Measurements from ENCODE around the gene SNRNP48. TPM values are rescaled to one million over a fixed set of nuclear protein-coding genes. Genes with fewer than 3 reads are reported as not detected.

The SNRNP48 gene
- total RNA-seq, 1 experiment from 2014 or later: 17.6 TPM

GRCh38 chr6:7578931-7579330 is 11.1 kb upstream of the SNRNP48 start (continued):
- TF ChIP-seq STAT6 (CRISPR knock-in tag; conservative IDR thresholded peaks at IDR 0.05; ENCODE audit: low read depth) (no peak), TEAD4 (CRISPR knock-in tag; IDR thresholded peaks at IDR 0.05) (no peak), ZNF416 (CRISPR knock-in tag; IDR thresholded peaks at IDR 0.05) (no peak), NFE2L1 (CRISPR knock-in tag; IDR thresholded peaks at IDR 0.05) (no peak), KAT7 (CRISPR knock-in tag; IDR thresholded peaks at IDR 0.05; ENCODE audit: borderline replicate concordance) (no peak), AFF4 (CRISPR knock-in tag; IDR thresholded peaks at IDR 0.05; ENCODE audit: borderline replicate concordance) (no peak)

- Mint-ChIP-seq H3K36me3 (peaks cover 52% of the 10 kb centered on the region), H3K4me3 (no peak overlapping the region)
- CTCF ChIA-PET: interaction anchor here (1.6 kb wide), 1 partner anchor 155 kb away, joined by 7 read pairs; no protein-coding TSS in a partner anchor
- TF ChIP-seq ELF4 (CRISPR knock-in tag; IDR thresholded peaks at IDR 0.05; ENCODE audit: low read depth) (no peak), NR2C2 (CRISPR knock-in tag; IDR thresholded peaks at IDR 0.05) (no peak), CTCF (IDR thresholded peaks at IDR 0.05) (no peak), USF2 (CRISPR knock-in tag; IDR thresholded peaks at IDR 0.05) (no peak), ZNF512 (CRISPR knock-in tag; IDR thresholded peaks at IDR 0.05; ENCODE audit: borderline replicate concordance) (no peak), ZNF138 (CRISPR knock-in tag; conservative IDR thresholded peaks at IDR 0.05) (no peak), ZSCAN18 (CRISPR knock-in tag; IDR thresholded peaks at IDR 0.05) (no peak), NR1H2 (CRISPR knock-in tag; IDR thresholded peaks at IDR 0.05) (no peak), ATF6 (CRISPR knock-in tag; IDR thresholded peaks at IDR 0.05) (no peak), MAX (CRISPR knock-in tag; IDR thresholded peaks at IDR 0.05) (no peak), TP53 (CRISPR knock-in tag; IDR thresholded peaks at IDR 0.05) (no peak), ZBTB43 (CRISPR knock-in tag; IDR thresholded peaks at IDR 0.05) (no peak), MYBL2 (CRISPR knock-in tag; IDR thresholded peaks at IDR 0.05) (no peak), ZNF416 (CRISPR knock-in tag; IDR thresholded peaks at IDR 0.05) (no peak)
Measured at GRCh38 chr6:7579851-7580250, 10.1 kb upstream of the SNRNP48 start.

More at GRCh38 chr6:7579851-7580250, 10.1 kb upstream of the SNRNP48 start:
- POLR2A ChIA-PET: no interaction called here
- DNase-seq (ENCODE audit: low spot score) (no peak), ATAC-seq (no peak)
- Mint-ChIP-seq H3K27ac (no peak overlapping the region), H3K9me3 (no peaks in the 10 kb centered on the region), H3K27me3 (ENCODE audit: low read depth) (no peaks in the 10 kb centered on the region), H3K4me1 (no peaks in the 10 kb centered on the region)
